Activated T-cell treated with anti-CD3 and anti-CD28 coated beads for 1 hour (primary cell): ENCODE measurements around the gene MT1H.
"Not testable (repeated sequence)": the region's sequence is repeated elsewhere in the genome, so short reads cannot be mapped to it uniquely, and the experiment has no call there.

Experiments
- DNase-seq: peaks from one replicate; pipeline ENCODE4 v3.0.0-alpha.2; 2020; ENCODE audit warnings: low read depth

The MT1H gene

GRCh38 chr16:56684926-56685590, 15.4 kb downstream of the MT1H start:
- no peak for DNase-seq

- no peak for DNase-seq
These were observed 17.1 kb downstream of the MT1H start for GRCh38 chr16:56686758-56687157.

- DNase-seq = no peak
These were observed 19.1 kb downstream of the MT1H start for GRCh38 chr16:56688762-56689161.

- DNase-seq = no peak
These were observed 19.6 kb downstream of the MT1H start for GRCh38 chr16:56689171-56689570.

- no peak for DNase-seq
These were observed 21.0 kb downstream of the MT1H start for GRCh38 chr16:56690420-56691122.

- no peak for DNase-seq
These were observed 22.3 kb downstream of the MT1H start for GRCh38 chr16:56691885-56692284.

GRCh38 chr16:56695246-56695645, 25.6 kb downstream of the MT1H start:
- DNase-seq = no peak

- DNase-seq = no peak
These were observed 28.0 kb downstream of the MT1H start for GRCh38 chr16:56697456-56698155.

- DNase-seq = no peak
These were observed 30.6 kb downstream of the MT1H start for GRCh38 chr16:56700195-56700594.

- DNase-seq = no peak
These were observed 31.0 kb downstream of the MT1H start for GRCh38 chr16:56700631-56701030.

GRCh38 chr16:56701534-56701933, 31.9 kb downstream of the MT1H start:
- DNase-seq = no peak

- no peak for DNase-seq
These were observed 33.2 kb downstream of the MT1H start for GRCh38 chr16:56702836-56703235.

- peak; percentile 19 for DNase-seq
These were observed 39.2 kb downstream of the MT1H start for GRCh38 chr16:56708525-56709442.

- no peak for DNase-seq
These were observed 39.9 kb downstream of the MT1H start for GRCh38 chr16:56709443-56710040.

- no peak for DNase-seq
These were observed 40.6 kb downstream of the MT1H start for GRCh38 chr16:56710181-56710737.

GRCh38 chr16:56711862-56712261, 42.2 kb downstream of the MT1H start:
- DNase-seq = no peak

GRCh38 chr16:56713794-56714193, 44.2 kb downstream of the MT1H start:
- no peak for DNase-seq

GRCh38 chr16:56715126-56715525, 45.5 kb downstream of the MT1H start:
- no peak for DNase-seq

- DNase-seq = no peak
These were observed 47.1 kb downstream of the MT1H start for GRCh38 chr16:56716761-56717160.

- DNase-seq = not testable (repeated sequence)
These were observed 47.9 kb downstream of the MT1H start for GRCh38 chr16:56717532-56717931.
